ENCODE data around the gene BCL7C. TPM values are rescaled to one million over a fixed set of nuclear protein-coding genes. Genes with fewer than 3 reads are reported as not detected.

Gene BCL7C
- total and polyA plus RNA-seq, 2 of the 8 experiments (the other 6 are each of a cell fraction or from before 2014, with no cell fraction given), result 8.6 to 17.2 TPM

- TF ChIP-seq CHD7 (IDR thresholded peaks at IDR 0.05; ENCODE audit: insufficient replicate concordance, low read length) (no peak), GTF2F1 (IDR thresholded peaks at IDR 0.05; ENCODE audit: borderline replicate concordance, low read depth, low read length) (no peak), SP4 (IDR thresholded peaks at IDR 0.05; ENCODE audit: low read length) (no peak), JUND (IDR thresholded peaks at IDR 0.05; ENCODE audit: low read length) (no peak), EGR1 (IDR thresholded peaks at IDR 0.05; ENCODE audit: borderline replicate concordance, low read depth, low read length) (no peak), SIRT6 (IDR thresholded peaks at IDR 0.05; ENCODE audit: low read length) (no peak), CHD2 (IDR thresholded peaks at IDR 0.05; ENCODE audit: low read length) (no peak), TAF7 (optimal IDR thresholded peaks at IDR 0.05; ENCODE audit: borderline replicate concordance, low read depth, low read length) (no peak), SP2 (IDR thresholded peaks at IDR 0.05; ENCODE audit: low read length) (no peak), RFX5 (IDR thresholded peaks at IDR 0.05; ENCODE audit: borderline replicate concordance, low read depth, low read length) (no peak), CTBP2 (IDR thresholded peaks at IDR 0.05; ENCODE audit: borderline replicate concordance, insufficient read depth, insufficient read length, low read length) (no peak), TEAD4 (IDR thresholded peaks at IDR 0.05; ENCODE audit: low read depth, low read length) (no peak), TAF1 (IDR thresholded peaks at IDR 0.05; ENCODE audit: low read depth, low read length) (no peak)
Observed at GRCh38 chr16:30866031-30866430, 27.8 kb downstream of the BCL7C start (continued).
